Natural killer cell (primary cell): ENCODE data around the gene TCEAL3. TPM values are rescaled to one million over a fixed set of nuclear protein-coding genes. Genes with fewer than 3 reads are reported as not detected.

Source experiments
- ATAC-seq, 3 donors: fragments of 150-1000 bp in 2 of 3; fragments of 200-7000 bp in 1 of 3; cut with Tn5 transposase; 1 replicate in 1 of 3; 2 replicates in 2 of 3; pipeline ENCODE4 v1.10.0; 2021; ENCODE audit warnings: mild to moderate bottlenecking in 2 of 3, moderate library complexity in 2 of 3
- DNase-seq, 2 donors: peaks; one replicate each; pipeline versions ENCODE4 v3.0.0 to v3.0.0-alpha.2; 2013 to 2021; ENCODE audit warnings: mixed read lengths in 1 of 2
- H3K27ac ChIP-seq: one replicate; pipeline ENCODE4 v1.5.1; 2013; ENCODE audit warnings: mild to moderate bottlenecking, low read length
- H3K27me3 ChIP-seq: one replicate; pipeline ENCODE4 v1.6.1; 2013; ENCODE audit warnings: low read length; ENCODE audit not compliant: control insufficient read depth, insufficient read depth
- H3K36me3 ChIP-seq: one replicate; pipeline ENCODE4 v1.6.1; 2013; ENCODE audit warnings: low read length; ENCODE audit not compliant: control insufficient read depth, insufficient read depth
- H3K4me1 ChIP-seq: one replicate; pipeline ENCODE4 v1.6.1; 2013; ENCODE audit warnings: low read length; ENCODE audit not compliant: control insufficient read depth, insufficient read depth
- H3K4me3 ChIP-seq: one replicate; pipeline ENCODE4 v1.5.1; 2013; ENCODE audit warnings: low read length
- H3K9me3 ChIP-seq: one replicate; pipeline ENCODE4 v1.6.1; 2013; ENCODE audit warnings: low read length; ENCODE audit not compliant: control insufficient read depth, insufficient read depth
- H3K27ac Mint-ChIP-seq, 2 donors: one replicate each; pipeline ENCODE4 v1.8.0; 2022; ENCODE audit warnings: mild to moderate bottlenecking in 2 of 2, mixed read lengths in 2 of 2, moderate library complexity in 1 of 2
- H3K27me3 Mint-ChIP-seq, 2 donors: one replicate each; pipeline ENCODE4 v1.8.0; 2022; ENCODE audit warnings: low read depth in 2 of 2, mixed read lengths in 2 of 2
- H3K36me3 Mint-ChIP-seq: one replicate; pipeline ENCODE4 v1.8.0; 2022; ENCODE audit warnings: mixed read lengths
- H3K4me1 Mint-ChIP-seq, 2 donors: one replicate each; pipeline ENCODE4 v1.8.0; 2022; ENCODE audit warnings: mixed read lengths in 2 of 2
- H3K4me3 Mint-ChIP-seq: one replicate; pipeline ENCODE4 v1.8.0; 2022; ENCODE audit warnings: mild to moderate bottlenecking, moderate library complexity, mixed read lengths
- H3K9me3 Mint-ChIP-seq, 2 donors: one replicate each; pipeline ENCODE4 v1.8.0; 2022; ENCODE audit warnings: mixed read lengths in 2 of 2
- WGBS: methylation state at CpG from one replicate; pipeline ENCODE4 v1.1.7; 2013; ENCODE audit warnings: missing lambda C conversion rate; ENCODE audit not compliant: insufficient coverage; 5-methylcytosine and 5-hydroxymethylcytosine counted together
- intact Hi-C: fragments of 100-400 bp; cut with micrococcal nuclease; formaldehyde crosslinking; loops from one replicate; pipeline ENCODE4 v1.14.2; 2022
- total RNA-seq, 4 donors: library from RNA; stranded (reverse); fragments of 120-200 nt in 1 of 4; gene quantifications; one replicate each; pipeline versions ENCODE4 v1.2.3 to v1.2.4, GENCODE V29; 2013 to 2022
- TF ChIP-seq, protein P1 (sequence below): fragments of 200-600 bp; IDR thresholded peaks from one replicate; pipeline ENCODE4 v1.8.0; 2022; ENCODE audit warnings: antibody characterized with exemption

TCEAL3 gene
- total RNA-seq, 3 donors from 2014 or later (not counting 1 experiment from before 2014, with no cell fraction given): 6.2 to 8.7 (median 8.4) TPM

DNA sequence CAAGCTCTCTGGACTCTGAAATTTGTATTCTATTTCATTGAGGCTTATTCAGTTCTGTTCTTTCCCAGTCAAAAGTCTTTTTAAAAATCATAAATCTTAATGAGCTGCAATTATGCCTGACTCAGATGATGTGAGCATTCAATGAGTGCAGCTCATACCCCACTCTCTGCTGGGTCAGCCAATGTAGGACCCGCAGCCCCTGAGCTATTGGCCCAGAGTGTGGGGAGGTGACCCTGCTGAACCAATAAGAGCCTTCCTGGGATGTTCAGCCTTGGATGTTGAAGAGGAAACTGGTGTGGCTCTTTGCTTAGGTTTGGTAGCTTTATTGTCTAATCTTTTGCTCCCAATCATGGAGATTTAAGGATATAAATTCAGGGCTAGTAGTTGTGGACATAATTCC, 34.6 kb upstream of the TCEAL3 start:
- no peaks in the 10 kb centered on the region for H3K36me3 Mint-ChIP-seq
- DNase-seq: no peak
- H3K27me3 Mint-ChIP-seq: peaks cover 0 to 25% of the 10 kb centered on the region in 2 donors
- TF ChIP-seq, protein P1, sequence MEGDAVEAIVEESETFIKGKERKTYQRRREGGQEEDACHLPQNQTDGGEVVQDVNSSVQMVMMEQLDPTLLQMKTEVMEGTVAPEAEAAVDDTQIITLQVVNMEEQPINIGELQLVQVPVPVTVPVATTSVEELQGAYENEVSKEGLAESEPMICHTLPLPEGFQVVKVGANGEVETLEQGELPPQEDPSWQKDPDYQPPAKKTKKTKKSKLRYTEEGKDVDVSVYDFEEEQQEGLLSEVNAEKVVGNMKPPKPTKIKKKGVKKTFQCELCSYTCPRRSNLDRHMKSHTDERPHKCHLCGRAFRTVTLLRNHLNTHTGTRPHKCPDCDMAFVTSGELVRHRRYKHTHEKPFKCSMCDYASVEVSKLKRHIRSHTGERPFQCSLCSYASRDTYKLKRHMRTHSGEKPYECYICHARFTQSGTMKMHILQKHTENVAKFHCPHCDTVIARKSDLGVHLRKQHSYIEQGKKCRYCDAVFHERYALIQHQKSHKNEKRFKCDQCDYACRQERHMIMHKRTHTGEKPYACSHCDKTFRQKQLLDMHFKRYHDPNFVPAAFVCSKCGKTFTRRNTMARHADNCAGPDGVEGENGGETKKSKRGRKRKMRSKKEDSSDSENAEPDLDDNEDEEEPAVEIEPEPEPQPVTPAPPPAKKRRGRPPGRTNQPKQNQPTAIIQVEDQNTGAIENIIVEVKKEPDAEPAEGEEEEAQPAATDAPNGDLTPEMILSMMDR: no peak
- intact Hi-C loops: no loop called here
- no peak for ATAC-seq
- Histone ChIP-seq H3K27me3 (no peaks in the 10 kb centered on the region), H3K4me1 (no peaks in the 10 kb centered on the region), H3K27ac (no peak overlapping the region), H3K4me3 (no peak overlapping the region), H3K9me3 (no peaks in the 10 kb centered on the region), H3K36me3 (no peaks in the 10 kb centered on the region)
- H3K4me3 Mint-ChIP-seq: no peak overlapping the region
- no peaks in the 10 kb centered on the region for H3K9me3 Mint-ChIP-seq
- no peaks in the 10 kb centered on the region for H3K4me1 Mint-ChIP-seq
- WGBS: 100% methylated on average over 1 of the region's 1 CpG
- H3K27ac Mint-ChIP-seq: no peak overlapping the region

DNA sequence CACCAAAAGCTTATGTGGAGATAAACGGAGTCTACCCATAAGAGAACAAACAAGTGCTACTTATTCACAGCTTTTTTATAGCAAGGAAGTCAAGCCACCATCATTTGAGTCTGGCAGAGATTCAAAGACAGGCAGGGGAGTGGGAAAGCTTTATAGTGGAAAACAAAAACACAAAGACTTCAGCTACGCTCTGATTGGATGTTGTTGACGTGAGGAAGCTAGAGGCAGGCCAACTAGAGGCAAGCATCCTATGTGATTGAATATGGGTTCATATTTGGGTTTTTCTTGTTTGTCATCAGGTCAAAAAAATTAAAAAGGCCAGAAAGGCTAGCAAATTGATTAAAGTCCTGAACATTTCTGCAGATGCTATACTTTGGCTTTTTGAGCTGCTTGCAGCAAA, 23.2 kb upstream of the TCEAL3 start:
- Mint-ChIP-seq H3K4me3 (peak overlapping the region; percentile 67), H3K27ac (no peak overlapping the region), H3K27me3 (peaks cover 11 to 33% of the 10 kb centered on the region in 2 donors), H3K4me1 (peaks cover 0 to 14% of the 10 kb centered on the region in 2 donors), H3K9me3 (no peaks in the 10 kb centered on the region), H3K36me3 (no peaks in the 10 kb centered on the region)
- Histone ChIP-seq H3K9me3 (no peaks in the 10 kb centered on the region), H3K4me3 (no peak overlapping the region), H3K27ac (no peak overlapping the region), H3K4me1 (peaks cover 12% of the 10 kb centered on the region), H3K27me3 (peaks cover 2% of the 10 kb centered on the region), H3K36me3 (no peaks in the 10 kb centered on the region)
- no peak for DNase-seq
- WGBS: 98% methylated on average over 3 of the region's 3 CpGs
- ATAC-seq: no peak
- TF ChIP-seq, protein P1: no peak
- intact Hi-C loops: no loop called here

DNA sequence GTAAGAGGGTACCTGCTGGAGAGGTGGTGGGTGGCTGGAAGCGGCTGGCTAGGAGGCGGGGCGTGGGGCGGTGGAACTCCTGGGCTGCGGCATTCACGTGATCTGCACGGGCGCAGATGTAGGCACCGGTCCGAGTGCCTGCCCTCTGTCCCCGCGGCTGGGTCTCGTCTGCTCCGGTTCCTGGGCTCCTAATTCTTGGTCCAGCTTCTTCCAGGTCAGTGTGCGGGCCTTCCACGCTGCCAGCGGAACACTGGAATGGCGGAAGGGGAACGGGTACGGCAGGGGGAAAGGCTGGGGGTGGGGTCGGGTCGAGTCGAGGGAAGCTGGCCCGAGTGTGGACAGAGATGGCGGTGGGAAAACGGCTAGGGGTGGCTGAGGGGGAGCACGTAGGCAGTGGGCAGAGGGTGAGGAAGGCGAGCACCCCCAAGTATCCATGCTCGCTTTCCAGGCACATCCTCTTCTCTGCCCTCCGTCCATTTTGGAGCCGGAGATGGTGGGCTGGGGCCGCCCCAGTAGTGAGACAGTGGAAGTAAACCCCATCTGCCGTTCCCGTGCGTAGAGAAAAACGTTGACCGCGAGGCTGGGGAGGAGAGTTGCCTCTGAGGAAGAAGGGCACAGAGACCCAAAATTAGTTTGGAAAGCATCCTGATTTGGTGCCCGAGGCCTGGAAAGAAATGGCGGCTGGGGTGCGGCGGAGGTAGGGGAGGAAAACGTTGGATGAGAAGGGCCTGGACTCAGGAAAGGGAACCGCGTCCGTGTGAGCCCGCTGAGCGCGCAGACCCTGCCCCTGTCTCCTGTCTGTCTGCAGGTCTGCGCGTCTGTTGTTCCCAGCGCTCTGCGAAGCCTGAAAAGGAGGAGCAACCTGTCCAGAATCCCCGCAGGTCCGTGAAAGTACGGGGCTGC, 22.1 kb upstream of the TCEAL3 start, which contains the start of gene TCEAL4:
Gene TCEAL4 (plus strand): TSS at position 105 of the 903 bp plus-strand sequence. CDS start 1,161 bp downstream, outside the sequence.
- intact Hi-C loops: no loop called here
- Mint-ChIP-seq H3K27ac (peak within 1 kb of the TSS in 1 of 2 donors; percentile 63), H3K9me3 (no peaks in the 10 kb centered on the region), H3K4me3 (peak within 1 kb of the TSS; percentile 77), H3K4me1 (peaks cover 0 to 17% of the 10 kb centered on the region in 2 donors), H3K27me3 (peaks cover 9 to 28% of the 10 kb centered on the region in 2 donors), H3K36me3 (no peaks in the 10 kb centered on the region)
- Histone ChIP-seq H3K9me3 (no peaks in the 10 kb centered on the region), H3K27ac (no peak within 1 kb of the TSS), H3K27me3 (peaks cover 2% of the 10 kb centered on the region), H3K4me1 (peaks cover 12% of the 10 kb centered on the region), H3K36me3 (no peaks in the 10 kb centered on the region), H3K4me3 (peak within 1 kb of the TSS; percentile 66)
- TF ChIP-seq, protein P1: no peak
- peak; percentile 15 to 47 for DNase-seq
- under 1% methylated on average over 53 of the region's 56 CpGs for WGBS
- peak; percentile 44 to 92 (median 81) for ATAC-seq
